ENCODE measurements around the gene C6orf15.

GRCh38 chr6:31158863-31159855, 46.8 kb upstream of the C6orf15 start:
- TF ChIP-seq CTCF (IDR thresholded peaks at IDR 0.05 in 4 of 5, conservative IDR thresholded peaks at IDR 0.05 in 1 of 5) (no peak), POLR2A (IDR thresholded peaks at IDR 0.05) (no peak)

Data from gastrocnemius medialis (tissue), 4 donors.